DOHH2 (cell line): ENCODE data around the gene HDAC4.

Experiments used
- EZH2phosphoT487 ChIP-seq: fragments of 200-600 bp; sonication (generic); IDR thresholded peaks from 2 replicates; pipeline ENCODE4 v1.6.1; 2017; ENCODE audit warnings: borderline replicate concordance, mild to moderate bottlenecking, antibody characterized with exemption, low read length, moderate library complexity, mixed read lengths
- TF ChIP-seq, protein P1 (sequence below): fragments of 200-600 bp; sonication (generic); IDR thresholded peaks from one replicate; pipeline ENCODE4 v1.5.1; 2014; ENCODE audit warnings: antibody characterized with exemption, mild to moderate bottlenecking, low read depth, low read length; ENCODE audit not compliant: poor library complexity, severe bottlenecking

DNA sequence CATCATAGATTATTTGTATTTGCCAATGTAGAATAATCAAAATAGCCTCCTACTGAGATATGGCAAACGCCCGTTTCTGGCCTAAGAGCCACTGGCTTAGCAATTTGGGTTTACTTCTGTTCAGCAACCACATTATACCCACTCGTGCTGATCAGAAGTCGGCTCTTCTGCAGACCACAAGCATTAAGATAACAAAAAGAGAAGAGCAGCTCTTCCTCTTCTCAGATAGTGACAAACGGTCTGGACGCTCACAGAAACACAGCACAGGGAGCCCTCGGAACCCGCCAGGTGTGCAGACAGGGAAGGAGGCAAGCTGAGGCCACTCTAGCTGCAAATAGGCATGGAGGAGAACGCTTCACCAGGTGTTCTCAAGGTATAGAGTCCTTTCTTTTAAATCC lies 164.0 kb downstream of the HDAC4 start:
- TF ChIP-seq, protein P1, sequence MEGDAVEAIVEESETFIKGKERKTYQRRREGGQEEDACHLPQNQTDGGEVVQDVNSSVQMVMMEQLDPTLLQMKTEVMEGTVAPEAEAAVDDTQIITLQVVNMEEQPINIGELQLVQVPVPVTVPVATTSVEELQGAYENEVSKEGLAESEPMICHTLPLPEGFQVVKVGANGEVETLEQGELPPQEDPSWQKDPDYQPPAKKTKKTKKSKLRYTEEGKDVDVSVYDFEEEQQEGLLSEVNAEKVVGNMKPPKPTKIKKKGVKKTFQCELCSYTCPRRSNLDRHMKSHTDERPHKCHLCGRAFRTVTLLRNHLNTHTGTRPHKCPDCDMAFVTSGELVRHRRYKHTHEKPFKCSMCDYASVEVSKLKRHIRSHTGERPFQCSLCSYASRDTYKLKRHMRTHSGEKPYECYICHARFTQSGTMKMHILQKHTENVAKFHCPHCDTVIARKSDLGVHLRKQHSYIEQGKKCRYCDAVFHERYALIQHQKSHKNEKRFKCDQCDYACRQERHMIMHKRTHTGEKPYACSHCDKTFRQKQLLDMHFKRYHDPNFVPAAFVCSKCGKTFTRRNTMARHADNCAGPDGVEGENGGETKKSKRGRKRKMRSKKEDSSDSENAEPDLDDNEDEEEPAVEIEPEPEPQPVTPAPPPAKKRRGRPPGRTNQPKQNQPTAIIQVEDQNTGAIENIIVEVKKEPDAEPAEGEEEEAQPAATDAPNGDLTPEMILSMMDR, result no peak
- TF ChIP-seq EZH2phosphoT487, result no peak
